T-cell (primary cell): Measurements from ENCODE around the gene GTPBP1. TPM values are rescaled to one million over a fixed set of nuclear protein-coding genes. Genes with fewer than 3 reads are reported as not detected.
A peak's percentile ranks its signal among the peaks of the same experiment; 100 is the strongest.

Source experiments
- ATAC-seq, 4 experiments: fragments of 200-7000 bp in 3 of 4; fragments of 150-1000 bp in 1 of 4; cut with Tn5 transposase; replicated peaks in 1 of 4; 1 replicate in 3 of 4; 2 replicates in 1 of 4; pipeline ENCODE4 v1.10.0; 2021; ENCODE audit warnings: moderate library complexity in 3 of 4, mild to moderate bottlenecking in 2 of 4, moderate number of reproducible peaks in 1 of 4
- CTCF ChIA-PET, 2 donors: fragments of 300-600 bp; sonication (Branson Sonifier 250); formaldehyde crosslinking; loops; one replicate each; lab custom pipeline; 2022; ENCODE audit warnings: antibody characterized with exemption in 2 of 2; lab: Charles Lee
- POLR2A ChIA-PET, 2 donors: fragments of 300-600 bp; sonication (Branson Sonifier 250); formaldehyde crosslinking; loops; one replicate each; lab custom pipeline; 2022; ENCODE audit warnings: antibody characterized with exemption in 2 of 2; lab: Charles Lee
- DNase-seq, 35 experiments: peaks; one replicate each; pipeline versions ENCODE4 v3.0.0 to v3.0.0-alpha.2; 2013 to 2023
- H3K27ac ChIP-seq: one replicate; pipeline ENCODE4 v1.5.1; 2013; ENCODE audit warnings: low read length
- H3K27me3 ChIP-seq, 2 experiments: replicated peaks in 1 of 2; 1 replicate in 1 of 2; 2 replicates in 1 of 2; pipeline versions ENCODE4 v1.6.1 to v1.7.0; 2013; ENCODE audit warnings: low read length in 1 of 2, mixed read lengths in 1 of 2; ENCODE audit not compliant: control insufficient read depth in 2 of 2, insufficient read depth in 2 of 2; ENCODE audit errors: extremely low read depth in 1 of 2
- H3K36me3 ChIP-seq, 2 donors: 1 replicate in 1 of 2; 2 replicates in 1 of 2; pipeline versions ENCODE4 v1.6.1 to v1.7.0; 2013; ENCODE audit warnings: low read length in 1 of 2; ENCODE audit not compliant: control insufficient read depth in 2 of 2, insufficient read depth in 1 of 2; ENCODE audit errors: extremely low read depth in 1 of 2
- H3K4me1 ChIP-seq, 2 experiments: 1 replicate in 1 of 2; 2 replicates in 1 of 2; pipeline versions ENCODE4 v1.6.1 to v1.7.0; 2013; ENCODE audit warnings: low read length in 2 of 2, mixed read lengths in 1 of 2; ENCODE audit not compliant: insufficient read depth in 2 of 2, control insufficient read depth in 1 of 2; ENCODE audit errors: extremely low read depth in 1 of 2
- H3K4me3 ChIP-seq, 2 donors: 1 replicate in 1 of 2; 2 replicates in 1 of 2; pipeline versions ENCODE4 v1.5.1 to v1.7.0; 2013; ENCODE audit warnings: mild to moderate bottlenecking in 2 of 2, low read length in 1 of 2, moderate library complexity in 1 of 2; ENCODE audit not compliant: control insufficient read depth in 1 of 2; ENCODE audit errors: extremely low read depth in 1 of 2
- H3K9me3 ChIP-seq: 2 replicates; pipeline ENCODE4 v1.7.0; 2013
- H3K27ac Mint-ChIP-seq, 2 donors: one replicate each; pipeline ENCODE4 v1.8.0; 2020 to 2021; ENCODE audit warnings: mild to moderate bottlenecking in 2 of 2, mixed read lengths in 2 of 2
- H3K27me3 Mint-ChIP-seq, 2 donors: one replicate each; pipeline ENCODE4 v1.8.0; 2021 to 2022; ENCODE audit warnings: mixed read lengths in 2 of 2
- H3K36me3 Mint-ChIP-seq: one replicate; pipeline ENCODE4 v1.8.0; 2021; ENCODE audit warnings: mixed read lengths
- H3K4me1 Mint-ChIP-seq, 3 donors: one replicate each; pipeline ENCODE4 v1.8.0; 2020 to 2022; ENCODE audit warnings: mixed read lengths in 3 of 3, mild to moderate bottlenecking in 1 of 3
- H3K4me3 Mint-ChIP-seq, 3 donors: one replicate each; pipeline ENCODE4 v1.8.0; 2020 to 2022; ENCODE audit warnings: mild to moderate bottlenecking in 3 of 3, mixed read lengths in 3 of 3, moderate library complexity in 3 of 3
- H3K9me3 Mint-ChIP-seq, 3 donors: one replicate each; pipeline ENCODE4 v1.8.0; 2020 to 2022; ENCODE audit warnings: mixed read lengths in 3 of 3
- WGBS: methylation state at CpG from one replicate; pipeline ENCODE4 v1.1.5; 2013; ENCODE audit warnings: missing lambda C conversion rate; ENCODE audit not compliant: insufficient coverage; 5-methylcytosine and 5-hydroxymethylcytosine counted together
- total RNA-seq, 35 experiments: library from RNA in 6 of 35; stranded (reverse) in 6 of 35; fragments of 120-200 nt in 1 of 35; gene quantifications; one replicate each; pipeline versions ENCODE4 v1.2.1 to v1.2.4 and lab custom pipeline; 2013 to 2026

Gene GTPBP1
- total RNA-seq, 5 donors from 2014 or later (not counting 1 experiment from before 2014, with no cell fraction given): 79.1 to 229 (median 83.3) TPM

DNA sequence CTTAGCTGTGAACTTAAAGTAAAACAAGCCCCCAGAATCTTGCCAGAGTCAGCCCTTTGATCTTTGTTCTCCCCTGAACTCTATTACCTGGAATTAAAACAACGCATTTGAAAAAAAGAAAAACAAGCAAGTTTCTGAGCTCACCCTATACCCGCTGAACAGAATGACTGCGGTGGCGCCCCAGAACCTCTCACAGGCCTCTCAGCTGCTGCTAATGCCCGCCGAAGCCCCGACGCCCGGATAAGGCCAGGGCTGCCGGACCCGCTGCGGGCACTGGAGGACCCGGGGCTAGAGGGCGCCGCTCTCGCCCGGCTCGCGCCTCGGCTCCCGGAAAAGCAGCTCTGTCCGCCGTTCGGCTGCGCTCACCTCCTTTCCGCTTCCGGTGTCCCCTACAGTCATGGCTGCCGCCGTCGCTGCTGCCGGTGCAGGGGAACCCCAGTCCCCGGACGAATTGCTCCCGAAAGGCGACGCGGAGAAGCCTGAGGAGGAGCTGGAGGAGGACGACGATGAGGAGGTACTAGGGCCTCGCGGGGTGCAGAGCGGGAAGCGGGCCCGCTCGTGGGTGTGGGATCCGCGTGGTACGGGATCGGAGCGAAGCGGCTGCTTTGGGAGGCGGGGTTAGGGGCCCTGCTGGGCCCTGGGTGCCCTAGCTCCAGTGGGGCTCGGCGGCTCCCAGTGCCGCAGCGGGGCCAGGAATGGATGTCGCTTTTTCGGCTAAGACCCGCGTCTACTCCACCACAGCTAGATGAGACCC is 24.0 kb upstream of the GTPBP1 start, which contains the start of gene TOMM22:
TSS of gene TOMM22 (plus strand) at position 376 of the 754 bp plus-strand sequence. CDS start at position 398, 22 bp downstream.
- ATAC-seq (peak; percentile 94 to 98 (median 97)), DNase-seq (peak; percentile 54 to 90 (median 77))
- H3K4me1 ChIP-seq: peaks cover 5 to 17% of the 10 kb centered on the region in 2 experiments
- H3K36me3 ChIP-seq: peaks cover 7 to 35% of the 10 kb centered on the region in 2 donors
- peak within 1 kb of the TSS; percentile 96 for H3K4me3 ChIP-seq
- peak within 1 kb of the TSS; percentile 86 for H3K27ac ChIP-seq
- no peaks in the 10 kb centered on the region for H3K9me3 ChIP-seq
- peaks cover 0 to 4% of the 10 kb centered on the region in 2 experiments for H3K27me3 ChIP-seq
- WGBS: under 1% methylated on average over 55 of the region's 60 CpGs
- ChIA-PET POLR2A (interaction anchor here (0.6 to 1.9 kb wide), 9 partner anchors 17 to 776 kb away, joined by 3 to 20 read pairs (median 5); partner anchors contain the start of genes GTPBP1 (in 1 of the 2) and MICALL1 (in 1 of the 2)), CTCF (interaction anchor here (0.7 to 2.1 kb wide), 9 partner anchors 16 to 629 kb away, joined by 3 to 25 read pairs (median 4); partner anchors contain the start of gene GTPBP1 (in 1 of the 2))
- H3K27ac Mint-ChIP-seq: peak within 1 kb of the TSS; percentile 94
- H3K27me3 Mint-ChIP-seq: no peaks in the 10 kb centered on the region
- peaks cover 19 to 24% (median 23%) of the 10 kb centered on the region in 3 donors for H3K4me1 Mint-ChIP-seq
- H3K36me3 Mint-ChIP-seq: peaks cover 18% of the 10 kb centered on the region
- H3K9me3 Mint-ChIP-seq: no peaks in the 10 kb centered on the region
- peak within 1 kb of the TSS; percentile 95 to 97 (median 96) for H3K4me3 Mint-ChIP-seq

DNA sequence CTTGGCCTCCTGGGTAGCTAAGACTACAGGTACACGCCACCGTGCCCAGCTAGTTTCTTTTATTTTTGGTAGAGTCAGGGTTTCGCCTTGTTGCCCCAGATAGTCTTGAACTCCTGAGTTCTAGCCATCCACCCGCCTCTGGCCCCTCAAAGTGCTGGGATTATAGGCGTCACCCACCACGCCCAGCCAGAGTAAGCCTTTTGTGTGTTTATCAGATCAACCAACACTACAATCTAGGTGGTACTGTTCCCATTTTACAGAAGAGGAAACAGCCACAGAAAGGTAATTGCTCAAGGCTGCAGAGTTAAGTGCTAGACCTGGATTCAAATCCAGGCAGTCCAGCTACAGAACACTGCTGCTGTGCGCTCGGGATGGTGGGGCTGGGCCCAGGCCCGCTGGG is 20.8 kb upstream of the GTPBP1 start:
- no peak overlapping the region for H3K27ac Mint-ChIP-seq
- ChIA-PET POLR2A (interaction anchor here in 1 of 2 donors (0.7 kb wide), 1 partner anchor 161 kb away, joined by 9 read pairs; no protein-coding TSS in a partner anchor), CTCF (interaction anchor here in 1 of 2 donors (0.7 kb wide), 1 partner anchor 13 kb away, joined by 3 read pairs; no protein-coding TSS in a partner anchor)
- ATAC-seq: no peak
- no peaks in the 10 kb centered on the region for H3K9me3 Mint-ChIP-seq
- H3K27ac ChIP-seq: no peak overlapping the region
- H3K27me3 Mint-ChIP-seq: no peaks in the 10 kb centered on the region
- H3K4me3 Mint-ChIP-seq: no peak overlapping the region
- no peaks in the 10 kb centered on the region for H3K9me3 ChIP-seq
- H3K4me1 ChIP-seq: peaks cover 5 to 17% of the 10 kb centered on the region in 2 experiments
- 100% methylated on average over 3 of the region's 9 CpGs for WGBS
- H3K36me3 ChIP-seq: peaks cover 16 to 58% of the 10 kb centered on the region in 2 donors
- peaks cover 26% of the 10 kb centered on the region for H3K36me3 Mint-ChIP-seq
- no peak overlapping the region for H3K4me3 ChIP-seq
- H3K4me1 Mint-ChIP-seq: peaks cover 19 to 24% (median 23%) of the 10 kb centered on the region in 3 donors
- no peaks in the 10 kb centered on the region for H3K27me3 ChIP-seq
- no peak for DNase-seq

DNA sequence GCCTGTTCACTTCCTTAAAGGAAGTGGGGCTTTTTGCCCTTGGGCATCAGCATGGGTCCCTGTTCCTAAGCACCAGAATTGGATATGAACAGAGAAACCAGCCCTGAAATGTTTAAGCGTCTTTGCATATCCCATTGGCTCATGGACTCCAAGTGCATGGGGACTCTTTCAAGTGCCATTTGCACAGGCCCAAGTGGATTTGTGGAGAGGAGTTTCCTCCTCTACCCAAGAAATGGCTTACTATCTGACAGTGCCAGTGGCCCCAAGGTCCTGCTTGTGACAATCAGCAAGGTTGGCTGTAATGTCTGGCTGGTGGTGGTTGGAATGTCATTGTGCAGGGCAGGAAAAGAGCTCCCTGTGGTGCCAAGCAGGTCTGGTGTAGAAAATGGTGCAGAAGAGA is 20.0 kb upstream of the GTPBP1 start:
- Histone ChIP-seq H3K27ac (no peak overlapping the region), H3K27me3 (no peaks in the 10 kb centered on the region), H3K4me3 (no peak overlapping the region), H3K9me3 (no peaks in the 10 kb centered on the region), H3K4me1 (peaks cover 5 to 17% of the 10 kb centered on the region in 2 experiments), H3K36me3 (peaks cover 16 to 61% of the 10 kb centered on the region in 2 donors)
- H3K4me3 Mint-ChIP-seq: no peak overlapping the region
- H3K27me3 Mint-ChIP-seq: no peaks in the 10 kb centered on the region
- H3K27ac Mint-ChIP-seq: no peak overlapping the region
- WGBS: no CpG with 5 or more reads among the region's 1 CpG
- H3K9me3 Mint-ChIP-seq: no peaks in the 10 kb centered on the region
- H3K36me3 Mint-ChIP-seq: peaks cover 28% of the 10 kb centered on the region
- DNase-seq (no peak), ATAC-seq (no peak)
- ChIA-PET POLR2A (no interaction called here), CTCF (no interaction called here)
- peaks cover 19 to 24% (median 23%) of the 10 kb centered on the region in 3 donors for H3K4me1 Mint-ChIP-seq

DNA sequence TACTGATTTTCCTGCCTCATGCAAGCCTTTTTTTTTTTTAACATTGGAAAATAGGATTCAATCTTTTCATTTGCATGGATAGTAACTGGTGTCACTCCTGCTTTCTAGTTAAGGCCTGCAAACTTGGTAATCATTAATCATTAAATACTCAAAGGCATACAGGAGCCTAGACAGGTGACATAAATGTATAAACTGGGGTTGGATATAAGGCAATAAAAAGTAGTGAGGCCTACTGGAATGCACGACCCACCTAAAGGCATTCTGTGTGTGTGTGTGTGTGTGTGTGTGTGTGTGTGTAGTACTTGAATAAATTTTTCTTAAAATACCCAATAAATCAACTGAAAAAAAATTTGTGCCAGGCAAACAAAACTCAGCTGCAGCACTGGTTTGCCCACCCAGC is 16.1 kb upstream of the GTPBP1 start:
- Mint-ChIP-seq H3K27ac (no peak overlapping the region), H3K9me3 (no peaks in the 10 kb centered on the region), H3K27me3 (no peaks in the 10 kb centered on the region), H3K4me3 (no peak overlapping the region), H3K36me3 (peaks cover 41% of the 10 kb centered on the region), H3K4me1 (peaks cover 15 to 20% (median 19%) of the 10 kb centered on the region in 3 donors)
- ChIA-PET CTCF (interaction anchor here in 1 of 2 donors (0.6 kb wide), 1 partner anchor 180 kb away, joined by 3 read pairs; no protein-coding TSS in a partner anchor), POLR2A (interaction anchor here in 1 of 2 donors (0.6 kb wide), 1 partner anchor 18 kb away, joined by 5 read pairs; no protein-coding TSS in a partner anchor)
- DNase-seq (no peak), ATAC-seq (no peak)
- Histone ChIP-seq H3K4me3 (no peak overlapping the region), H3K9me3 (no peaks in the 10 kb centered on the region), H3K27ac (no peak overlapping the region), H3K4me1 (no peaks in the 10 kb centered on the region), H3K27me3 (no peaks in the 10 kb centered on the region), H3K36me3 (peaks cover 11 to 60% of the 10 kb centered on the region in 2 donors)
- WGBS: no CpG with 5 or more reads among the region's 1 CpG

DNA sequence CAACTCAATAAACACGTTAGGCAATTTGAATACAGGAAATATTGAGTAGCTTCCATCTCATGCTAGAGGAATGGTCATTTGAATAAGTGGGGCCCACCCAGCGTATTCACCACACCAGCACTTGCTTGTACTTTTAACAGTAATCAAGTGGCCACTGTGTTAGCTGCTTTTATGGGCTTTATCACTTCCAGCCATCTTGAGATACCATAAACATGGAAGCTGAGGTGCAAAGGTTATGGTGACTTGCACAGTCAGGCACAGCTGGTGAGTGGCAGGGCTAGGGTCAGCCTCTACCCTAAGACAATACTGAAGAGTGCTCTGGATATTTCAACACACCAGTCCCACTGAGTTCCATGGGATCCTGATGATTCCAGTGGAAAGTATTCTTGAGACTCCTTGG is 11.7 kb upstream of the GTPBP1 start:
- DNase-seq (no peak), ATAC-seq (no peak)
- Histone ChIP-seq H3K27ac (no peak overlapping the region), H3K9me3 (no peaks in the 10 kb centered on the region), H3K36me3 (peaks cover 0 to 25% of the 10 kb centered on the region in 2 donors), H3K4me1 (peaks cover 9 to 19% of the 10 kb centered on the region in 2 experiments), H3K4me3 (no peak overlapping the region), H3K27me3 (no peaks in the 10 kb centered on the region)
- Mint-ChIP-seq H3K36me3 (peaks cover 43% of the 10 kb centered on the region), H3K4me3 (no peak overlapping the region), H3K27me3 (no peaks in the 10 kb centered on the region), H3K9me3 (no peaks in the 10 kb centered on the region), H3K27ac (no peak overlapping the region), H3K4me1 (peaks cover 44 to 60% (median 60%) of the 10 kb centered on the region in 3 donors)
- ChIA-PET POLR2A (interaction anchor here in 1 of 2 donors (0.5 to 0.7 kb wide), 3 partner anchors 10 to 161 kb away, joined by 3 to 6 read pairs (median 3); no protein-coding TSS in a partner anchor), CTCF (no interaction called here)
- WGBS: no CpG with 5 or more reads among the region's 2 CpGs

DNA sequence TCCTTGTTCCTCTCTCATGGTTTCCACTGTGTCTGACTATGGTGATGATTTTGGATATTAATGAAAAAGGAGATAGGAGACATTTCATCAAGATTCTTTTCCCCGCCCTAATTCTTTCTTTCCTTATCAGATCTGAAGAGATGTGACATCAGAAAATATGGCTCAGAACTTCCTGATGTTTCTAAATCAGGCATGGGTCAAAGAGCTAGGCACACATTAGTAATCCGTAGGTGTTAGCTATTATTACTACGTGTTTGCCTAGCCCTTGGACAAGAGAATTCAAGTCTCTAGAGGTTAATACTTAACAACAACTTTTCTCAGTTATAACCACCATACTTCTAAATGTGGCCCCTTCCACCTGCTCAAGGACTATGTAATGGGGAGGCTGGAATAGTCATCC is 10.8 kb upstream of the GTPBP1 start:
- Histone ChIP-seq H3K27ac (no peak overlapping the region), H3K4me3 (no peak overlapping the region), H3K27me3 (no peaks in the 10 kb centered on the region), H3K9me3 (no peaks in the 10 kb centered on the region), H3K36me3 (peaks cover 0 to 22% of the 10 kb centered on the region in 2 donors), H3K4me1 (peaks cover 16 to 28% of the 10 kb centered on the region in 2 experiments)
- ChIA-PET CTCF (no interaction called here), POLR2A (interaction anchor here (0.6 to 1.4 kb wide), 3 partner anchors 9 to 393 kb away, joined by 3 to 6 read pairs (median 4); no protein-coding TSS in a partner anchor)
- peaks cover 42% of the 10 kb centered on the region for H3K36me3 Mint-ChIP-seq
- ATAC-seq (no peak), DNase-seq (no peak)
- peak overlapping the region in 1 of 2 donors; percentile 31 for H3K27ac Mint-ChIP-seq
- H3K4me1 Mint-ChIP-seq: peaks cover 53 to 69% (median 69%) of the 10 kb centered on the region in 3 donors
- H3K4me3 Mint-ChIP-seq: no peak overlapping the region
- H3K9me3 Mint-ChIP-seq: no peaks in the 10 kb centered on the region
- no peaks in the 10 kb centered on the region for H3K27me3 Mint-ChIP-seq
- WGBS: no CpG with 5 or more reads among the region's 3 CpGs
